Anterior cingulate cortex (tissue), 58 donors: ENCODE measurements around the gene DACT1.
"Not testable (repeated sequence)": the region's sequence is repeated elsewhere in the genome, so short reads cannot be mapped to it uniquely, and the experiment has no call there.

Experiments used
- DNase-seq, 58 donors: peaks; one replicate each; lab custom pipeline; 2025; lab: John Stamatoyannopoulos, UW

DACT1 gene, protein sequence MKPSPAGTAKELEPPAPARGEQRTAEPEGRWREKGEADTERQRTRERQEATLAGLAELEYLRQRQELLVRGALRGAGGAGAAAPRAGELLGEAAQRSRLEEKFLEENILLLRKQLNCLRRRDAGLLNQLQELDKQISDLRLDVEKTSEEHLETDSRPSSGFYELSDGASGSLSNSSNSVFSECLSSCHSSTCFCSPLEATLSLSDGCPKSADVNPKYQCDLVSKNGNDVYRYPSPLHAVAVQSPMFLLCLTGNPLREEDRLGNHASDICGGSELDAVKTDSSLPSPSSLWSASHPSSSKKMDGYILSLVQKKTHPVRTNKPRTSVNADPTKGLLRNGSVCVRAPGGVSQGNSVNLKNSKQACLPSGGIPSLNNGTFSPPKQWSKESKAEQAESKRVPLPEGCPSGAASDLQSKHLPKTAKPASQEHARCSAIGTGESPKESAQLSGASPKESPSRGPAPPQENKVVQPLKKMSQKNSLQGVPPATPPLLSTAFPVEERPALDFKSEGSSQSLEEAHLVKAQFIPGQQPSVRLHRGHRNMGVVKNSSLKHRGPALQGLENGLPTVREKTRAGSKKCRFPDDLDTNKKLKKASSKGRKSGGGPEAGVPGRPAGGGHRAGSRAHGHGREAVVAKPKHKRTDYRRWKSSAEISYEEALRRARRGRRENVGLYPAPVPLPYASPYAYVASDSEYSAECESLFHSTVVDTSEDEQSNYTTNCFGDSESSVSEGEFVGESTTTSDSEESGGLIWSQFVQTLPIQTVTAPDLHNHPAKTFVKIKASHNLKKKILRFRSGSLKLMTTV

GRCh38 chr14:58637391-58638230 is at the start of gene DACT1:
Gene DACT1, plus strand, starts transcription at chr14:58637962. Its CDS starts 241 bp downstream, at chr14:58638203.
- peak in 51 of 58 donors; percentile 8 to 80 (median 51) for DNase-seq

- DNase-seq: not testable (repeated sequence)
Measured at GRCh38 chr14:58588321-58588720, 49.4 kb upstream of the DACT1 start.

DNA sequence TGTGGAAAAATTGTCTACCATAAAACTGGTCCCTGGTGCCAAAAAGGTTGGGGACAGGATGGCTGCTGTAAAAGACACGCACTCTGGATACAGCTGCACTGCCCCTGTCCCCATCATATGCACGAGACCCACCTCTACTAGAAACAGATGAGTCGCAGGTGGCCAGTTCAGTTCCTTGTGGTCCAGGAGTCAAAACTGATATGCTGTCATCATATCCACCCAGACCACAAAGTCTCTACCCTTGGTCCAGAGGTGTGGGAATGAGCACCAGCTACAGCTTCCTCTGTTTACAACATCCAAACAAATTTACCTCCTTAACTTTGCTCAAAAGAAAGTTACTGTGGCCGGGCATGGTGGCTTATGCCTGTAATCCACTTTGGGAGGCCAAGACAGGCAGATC is 43.8 kb upstream of the DACT1 start:
- DNase-seq: no peak

DNA sequence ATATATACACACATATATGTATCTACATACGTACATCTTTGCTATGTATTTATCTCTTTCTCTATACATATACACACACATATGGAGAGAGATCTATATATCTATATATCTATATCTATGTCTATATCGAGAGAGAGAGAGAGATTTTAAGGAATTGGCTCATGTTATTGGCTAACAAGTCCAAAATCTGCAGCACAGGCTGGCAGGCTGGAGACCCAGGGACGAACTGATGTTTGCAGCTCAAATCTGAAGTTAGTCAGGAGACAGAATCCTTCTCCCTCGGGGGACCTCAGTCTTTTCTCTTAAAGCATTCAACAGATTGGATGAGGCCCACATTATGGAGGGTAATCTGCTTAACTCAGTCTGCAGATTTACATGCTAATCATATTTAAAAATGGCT is 40.7 kb upstream of the DACT1 start:
- DNase-seq: no peak

DNA sequence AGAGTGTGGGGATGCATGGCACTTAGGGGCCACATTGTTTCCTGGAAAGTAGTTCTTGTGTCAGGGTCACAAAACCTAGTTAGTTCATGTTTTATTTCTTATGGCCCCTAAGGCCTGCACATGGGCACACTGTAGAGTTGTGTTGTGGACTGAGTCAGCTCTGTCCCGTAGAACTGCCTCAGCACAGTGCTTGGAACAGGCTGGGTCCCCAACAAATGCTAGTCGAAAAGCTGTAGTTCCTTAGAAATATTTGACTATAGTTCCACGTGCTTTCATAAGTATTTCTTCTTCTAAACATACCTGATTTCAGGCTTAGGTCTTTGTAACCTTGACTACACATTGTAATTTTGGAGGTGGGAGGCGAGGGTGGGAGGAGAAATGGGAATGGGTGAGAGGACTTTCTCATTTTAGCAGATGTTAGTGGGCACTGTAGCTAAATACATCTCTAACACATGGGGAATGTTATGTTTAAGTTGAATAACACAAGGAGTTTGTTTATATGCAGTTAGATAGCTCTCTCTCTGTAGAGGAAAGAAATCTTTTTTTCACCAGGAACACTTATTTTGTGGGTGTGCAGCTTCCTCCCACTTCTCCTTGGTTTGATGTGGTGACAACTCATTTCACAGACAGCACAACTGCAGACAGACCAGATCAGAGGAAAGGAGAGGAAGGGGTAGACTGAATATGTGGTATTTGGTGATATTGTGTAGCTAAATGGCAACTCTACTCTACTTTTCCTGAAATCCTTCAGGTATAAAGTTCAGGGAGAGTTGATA is 39.5 kb upstream of the DACT1 start:
- peak in 2 of 58 donors; percentile 3 to 19 for DNase-seq

DNA sequence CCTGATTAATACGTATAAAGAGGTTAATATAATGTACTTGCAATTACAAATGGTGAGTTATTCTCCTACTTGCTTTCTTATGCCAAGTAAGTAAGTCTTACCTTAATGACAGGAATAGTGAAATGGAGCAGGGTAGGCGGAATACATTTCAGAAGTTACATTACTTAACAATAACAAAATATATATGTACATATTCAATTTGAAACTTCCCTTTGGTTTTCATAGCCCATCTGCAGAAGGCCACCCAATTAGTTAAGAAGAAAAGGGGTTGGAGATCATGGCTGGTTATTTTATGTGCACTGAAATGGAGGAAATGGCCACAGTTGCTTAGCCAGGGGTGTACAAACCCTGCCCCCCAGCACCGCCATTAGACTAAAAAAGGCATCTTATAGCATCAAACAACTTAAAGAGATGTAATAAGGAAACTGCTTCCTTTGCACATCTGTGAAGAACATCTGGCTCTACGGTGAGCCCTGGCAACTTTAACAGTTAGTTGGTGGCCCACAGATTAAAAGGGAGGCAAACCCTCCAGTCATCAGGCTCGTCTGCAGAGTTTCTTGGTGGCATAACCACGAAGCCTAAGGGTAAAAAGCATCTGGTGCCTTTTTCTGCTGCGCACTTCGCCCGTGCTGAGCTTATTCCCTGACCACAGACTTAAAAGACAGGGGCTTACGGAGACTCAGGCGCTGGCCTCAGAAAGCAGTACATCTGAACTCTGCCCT is 38.8 kb upstream of the DACT1 start:
- DNase-seq: no peak

DNA sequence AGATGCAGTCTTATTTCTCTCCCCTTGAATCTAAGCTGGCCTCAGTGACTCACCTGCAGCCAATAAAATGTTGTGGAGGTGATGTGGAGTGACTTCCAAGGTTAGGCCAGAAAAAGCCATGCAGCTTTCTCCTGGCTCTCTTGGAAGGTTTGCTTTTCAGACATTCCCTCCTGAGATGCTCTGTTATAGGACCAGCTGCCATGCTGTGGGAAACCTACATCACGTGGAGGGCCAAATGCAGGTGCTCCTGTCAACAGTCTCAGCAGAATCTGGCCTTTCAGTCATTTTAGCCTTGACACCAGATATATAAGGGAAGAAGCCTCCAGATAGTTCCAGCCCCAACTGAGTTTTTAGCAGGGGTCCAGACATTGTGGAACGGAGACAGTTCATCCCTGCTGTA is 38.1 kb upstream of the DACT1 start:
- DNase-seq: no peak

DNA sequence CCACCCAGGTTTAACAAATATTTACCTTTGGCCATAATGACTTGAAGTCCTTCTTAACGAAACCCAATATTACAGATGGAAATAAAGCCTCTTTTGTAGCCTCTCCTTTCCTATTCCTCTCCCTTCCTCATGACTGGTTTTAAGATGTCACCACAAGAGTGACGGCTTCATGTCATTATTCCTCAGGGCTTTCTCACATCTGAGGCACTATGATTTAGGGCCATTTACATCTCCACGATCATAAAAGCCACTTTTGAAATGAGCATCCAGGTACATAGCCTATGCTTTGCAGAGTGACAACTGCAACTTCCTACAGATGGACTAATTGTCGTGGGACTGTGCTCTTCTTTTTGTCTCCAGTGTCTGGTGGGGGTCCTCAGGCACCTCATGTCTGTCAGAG is 32.3 kb upstream of the DACT1 start:
- DNase-seq: no peak

DNA sequence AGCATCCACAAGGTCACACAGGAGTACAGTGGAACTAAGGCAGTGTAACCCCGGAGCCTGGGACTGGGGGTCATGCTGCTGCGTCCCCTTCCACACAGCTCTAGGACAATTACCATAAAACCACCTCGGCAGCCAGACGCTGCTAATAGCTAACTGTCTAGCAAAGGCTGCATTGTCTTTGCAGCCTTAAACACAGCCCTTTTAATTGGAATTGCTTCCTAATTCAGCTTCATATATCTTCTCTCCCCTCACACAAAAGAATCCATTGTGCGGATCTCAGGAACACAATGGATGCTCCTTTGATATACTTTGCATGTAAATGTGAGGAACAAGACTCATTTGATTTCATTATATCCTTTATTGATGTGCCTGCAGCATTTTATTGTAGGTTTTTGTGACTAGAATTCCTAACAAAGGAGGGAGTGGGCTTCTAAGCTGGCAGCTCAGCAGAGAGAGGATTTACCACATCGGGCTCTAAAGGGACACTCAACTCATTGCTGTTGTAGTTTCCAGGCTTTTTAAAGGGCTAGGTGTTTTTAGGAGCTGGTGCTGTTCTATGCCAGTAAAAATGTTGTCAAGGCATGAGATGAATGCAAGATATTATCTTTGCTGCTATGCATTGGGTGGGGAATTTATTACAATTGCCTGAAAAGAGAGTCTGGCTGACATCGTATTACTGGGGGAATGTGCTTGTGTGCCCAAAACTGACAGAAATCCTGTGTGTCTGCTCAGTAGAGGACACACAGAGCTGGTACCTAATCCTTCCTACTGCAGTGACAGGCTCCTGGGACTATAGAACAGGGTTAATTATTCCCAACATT is 30.4 kb upstream of the DACT1 start:
- DNase-seq: no peak

- DNase-seq: no peak
Measured at GRCh38 chr14:58607952-58608317, 29.8 kb upstream of the DACT1 start.

DNA sequence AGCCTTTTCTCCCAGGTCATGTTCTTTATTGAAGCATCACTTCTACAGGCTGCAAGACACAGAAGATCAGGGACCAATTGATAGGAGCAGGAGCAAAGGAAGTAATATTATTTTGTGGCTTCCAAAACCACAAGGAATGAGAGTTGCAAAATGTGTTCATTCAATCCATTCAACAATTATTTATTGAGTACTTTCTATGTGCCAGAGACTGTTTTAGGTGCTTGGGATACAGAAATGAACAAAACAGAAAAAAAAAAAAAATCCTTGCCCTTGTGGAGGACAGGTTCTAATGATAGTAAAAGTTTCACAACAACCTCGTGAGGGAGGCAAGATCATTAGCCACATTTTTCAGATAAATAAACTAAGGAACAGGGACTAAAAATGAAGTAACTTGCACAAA is 20.1 kb upstream of the DACT1 start:
- DNase-seq: no peak

DNA sequence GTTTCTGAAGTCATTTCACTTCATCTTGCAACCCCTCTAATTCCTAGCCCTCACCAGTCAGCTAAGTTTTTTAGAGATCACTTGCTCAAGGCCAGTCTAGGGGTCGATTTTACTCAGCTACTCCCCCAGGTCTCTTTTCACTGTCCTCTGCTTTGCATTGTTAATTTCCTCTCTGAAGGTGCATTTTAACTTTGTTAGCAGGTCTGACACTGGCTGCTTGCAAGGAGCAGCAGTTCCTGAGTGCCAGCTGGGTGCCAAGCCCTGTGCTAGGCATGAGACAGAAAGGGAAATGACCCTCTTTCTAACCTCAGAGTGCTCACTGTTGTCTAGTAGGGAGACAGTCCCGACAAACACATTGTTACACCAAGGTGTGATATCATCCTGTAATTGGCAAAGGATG is 17.8 kb upstream of the DACT1 start:
- DNase-seq: no peak

- DNase-seq: no peak
Measured at GRCh38 chr14:58625438-58625837, 12.3 kb upstream of the DACT1 start.

GRCh38 chr14:58626431-58626831 is 11.3 kb upstream of the DACT1 start:
- DNase-seq: no peak

DNA sequence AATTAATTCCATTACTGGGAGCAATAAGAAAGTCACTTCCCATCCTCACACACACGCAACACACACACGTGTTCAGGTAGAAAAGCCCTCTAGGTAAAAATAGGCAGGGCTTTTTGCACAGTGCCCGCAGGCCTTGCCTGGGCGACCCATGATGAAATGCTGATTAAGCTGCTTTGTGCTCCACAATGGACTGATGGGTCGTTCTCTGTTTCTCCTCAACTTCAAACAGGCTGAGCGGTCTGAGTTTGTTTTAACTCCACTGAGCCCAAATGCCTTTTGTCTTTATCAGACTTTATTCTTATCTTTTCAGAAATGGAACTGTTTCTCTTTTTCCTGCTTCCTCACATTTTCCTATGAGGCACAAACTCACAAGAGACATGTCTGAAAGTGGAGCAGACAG is 9.4 kb upstream of the DACT1 start:
- no peak for DNase-seq

DNA sequence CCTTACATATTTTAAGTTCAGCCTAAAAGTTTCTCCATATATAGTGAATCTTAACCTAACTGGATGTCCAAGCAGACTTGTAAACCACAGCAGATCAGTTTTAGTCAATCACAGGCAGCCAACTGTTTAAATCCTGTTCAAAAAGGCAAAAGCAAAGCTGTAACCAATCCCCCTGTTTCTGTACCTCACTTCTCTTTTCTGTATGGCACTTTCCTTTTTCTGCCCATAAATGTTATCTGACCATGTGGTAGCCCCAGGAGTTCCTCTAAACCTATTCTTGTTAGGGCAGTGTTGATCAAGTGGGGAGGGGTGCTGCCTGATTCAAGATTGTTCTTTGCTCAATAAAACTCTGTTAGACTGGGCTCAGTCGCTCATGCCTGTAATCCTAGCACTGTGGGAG is 8.5 kb upstream of the DACT1 start:
- DNase-seq: no peak

DNA sequence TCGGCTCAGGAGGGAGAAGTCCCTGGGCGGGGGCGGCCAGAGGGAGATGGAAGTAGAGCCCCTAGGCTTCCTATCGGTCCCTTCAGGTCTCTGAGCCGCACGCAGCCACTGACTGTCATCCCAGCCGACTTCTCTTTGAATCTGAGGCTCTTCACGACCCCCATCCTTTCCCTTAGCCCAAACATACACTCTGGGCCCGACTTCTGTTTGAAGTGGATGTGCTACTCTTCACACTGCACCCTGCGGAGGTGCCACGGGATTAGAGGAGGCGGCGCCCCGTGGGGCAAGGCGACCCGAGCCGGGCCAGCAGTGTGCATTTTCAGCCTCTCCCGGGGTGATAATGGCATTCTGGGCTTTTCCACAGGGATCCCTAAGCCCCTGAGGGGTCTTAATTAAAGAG is 6.0 kb upstream of the DACT1 start:
- DNase-seq: no peak

- no peak for DNase-seq
Measured at GRCh38 chr14:58633831-58634230, 3.9 kb upstream of the DACT1 start.
